ENCODE measurements around the gene SLC16A13.

DNA sequence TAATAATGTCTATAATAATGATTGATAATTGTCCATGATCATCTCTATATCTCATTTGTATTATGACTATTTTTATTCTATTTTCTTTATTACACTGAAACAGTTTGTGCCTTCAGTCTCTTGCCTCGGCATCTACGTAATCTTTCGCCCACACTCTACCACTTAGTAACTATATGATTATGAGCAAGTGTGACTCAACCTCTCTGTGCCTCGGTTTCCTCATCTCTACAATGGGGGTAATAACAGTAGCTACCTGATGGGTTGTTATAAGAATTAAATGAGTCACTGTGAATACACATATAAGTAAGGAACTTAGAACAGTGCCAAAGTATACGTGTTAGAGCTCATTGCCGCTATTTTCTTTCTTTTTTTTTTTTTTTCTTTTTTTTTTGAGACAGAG lies 11.8 kb downstream of the SLC16A13 start:
- TF ChIP-seq CTCF (IDR thresholded peaks at IDR 0.05; ENCODE audit: poor library complexity) (no peak), EZH2phosphoT487 (IDR thresholded peaks at IDR 0.05; ENCODE audit: low read depth, severe bottlenecking, unreplicated experiment) (no peak), EZH2 (IDR thresholded peaks at IDR 0.05; ENCODE audit: borderline replicate concordance) (no peak)

Data from hepatocyte (in vitro differentiated cells).